ENCODE results near the gene NCAM1. TPM values are rescaled to one million over a fixed set of nuclear protein-coding genes. Genes with fewer than 3 reads are reported as not detected.

The NCAM1 gene
- total RNA-seq, 1 experiment from 2014 or later, result not detected

- intact Hi-C loops (cut with micrococcal nuclease), result no loop called here
- CTCF ChIA-PET, result no interaction called here
- Histone ChIP-seq H3F3A (ENCODE audit: low read length, unreplicated experiment) (no peaks in the 10 kb centered on the region), H3K4me3 (ENCODE audit: low read length) (no peak overlapping the region), H3K4me1 (ENCODE audit: insufficient read depth, low read length) (no peaks in the 10 kb centered on the region), H3K9me3 (ENCODE audit: low read length) (no peaks in the 10 kb centered on the region), H4K20me1 (ENCODE audit: low read length) (no peaks in the 10 kb centered on the region), H3K9ac (ENCODE audit: low read length) (no peak overlapping the region), H3K27me3 (ENCODE audit: low read length) (peaks cover 19% of the 10 kb centered on the region), H3K27ac (ENCODE audit: low read length) (no peak overlapping the region), H3K9me2 (replicated peaks; ENCODE audit: low read length) (no peaks in the 10 kb centered on the region), H3K36me3 (ENCODE audit: low read depth, low read length) (no peaks in the 10 kb centered on the region), H3K79me2 (ENCODE audit: low read length) (no peaks in the 10 kb centered on the region), H2AFZ (ENCODE audit: low read length) (no peak overlapping the region), H3K4me2 (ENCODE audit: low read length) (no peak overlapping the region)
- DNase-seq, result no peak
- POLR2A ChIA-PET (ENCODE audit: unreplicated experiment), result no interaction called here
- TF ChIP-seq EZH2phosphoT487 (IDR thresholded peaks at IDR 0.05; ENCODE audit: borderline replicate concordance, low read length) (no peak), EZH2 (IDR thresholded peaks at IDR 0.05; ENCODE audit: low read length, unreplicated experiment) (no peak)
- TF ChIP-seq, protein P1, sequence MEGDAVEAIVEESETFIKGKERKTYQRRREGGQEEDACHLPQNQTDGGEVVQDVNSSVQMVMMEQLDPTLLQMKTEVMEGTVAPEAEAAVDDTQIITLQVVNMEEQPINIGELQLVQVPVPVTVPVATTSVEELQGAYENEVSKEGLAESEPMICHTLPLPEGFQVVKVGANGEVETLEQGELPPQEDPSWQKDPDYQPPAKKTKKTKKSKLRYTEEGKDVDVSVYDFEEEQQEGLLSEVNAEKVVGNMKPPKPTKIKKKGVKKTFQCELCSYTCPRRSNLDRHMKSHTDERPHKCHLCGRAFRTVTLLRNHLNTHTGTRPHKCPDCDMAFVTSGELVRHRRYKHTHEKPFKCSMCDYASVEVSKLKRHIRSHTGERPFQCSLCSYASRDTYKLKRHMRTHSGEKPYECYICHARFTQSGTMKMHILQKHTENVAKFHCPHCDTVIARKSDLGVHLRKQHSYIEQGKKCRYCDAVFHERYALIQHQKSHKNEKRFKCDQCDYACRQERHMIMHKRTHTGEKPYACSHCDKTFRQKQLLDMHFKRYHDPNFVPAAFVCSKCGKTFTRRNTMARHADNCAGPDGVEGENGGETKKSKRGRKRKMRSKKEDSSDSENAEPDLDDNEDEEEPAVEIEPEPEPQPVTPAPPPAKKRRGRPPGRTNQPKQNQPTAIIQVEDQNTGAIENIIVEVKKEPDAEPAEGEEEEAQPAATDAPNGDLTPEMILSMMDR (conservative IDR thresholded peaks at IDR 0.05; ENCODE audit: low read depth, low read length), result no peak
- ATAC-seq, result no peak
- no TSS peak for BruUV-seq (replicated peaks)
Measured at GRCh38 chr11:112931703-112932102, 29.5 kb upstream of the NCAM1 start.

GRCh38 chr11:112932593-112932992 is 28.6 kb upstream of the NCAM1 start:
- no peak overlapping the region for H3K27ac ChIP-seq (ENCODE audit: low read length)
- H4K20me1 ChIP-seq (ENCODE audit: low read length), result no peaks in the 10 kb centered on the region
- H3K4me2 ChIP-seq (ENCODE audit: low read length), result no peak overlapping the region
- no peaks in the 10 kb centered on the region for H3K79me2 ChIP-seq (ENCODE audit: low read length)
- DNase-seq (no peak), ATAC-seq (no peak)
- intact Hi-C loops (cut with micrococcal nuclease), result no loop called here
- TF ChIP-seq, protein P1 (conservative IDR thresholded peaks at IDR 0.05; ENCODE audit: low read depth, low read length), result no peak
- no peak for TF ChIP-seq EZH2 (IDR thresholded peaks at IDR 0.05; ENCODE audit: low read length, unreplicated experiment)
- TF ChIP-seq EZH2phosphoT487 (IDR thresholded peaks at IDR 0.05; ENCODE audit: borderline replicate concordance, low read length), result no peak
- H3K4me1 ChIP-seq (ENCODE audit: insufficient read depth, low read length), result no peaks in the 10 kb centered on the region
- H3K27me3 ChIP-seq (ENCODE audit: low read length), result peaks cover 19% of the 10 kb centered on the region
- H3F3A ChIP-seq (ENCODE audit: low read length, unreplicated experiment), result no peaks in the 10 kb centered on the region
- no peaks in the 10 kb centered on the region for H3K36me3 ChIP-seq (ENCODE audit: low read depth, low read length)
- H3K9me3 ChIP-seq (ENCODE audit: low read length), result no peaks in the 10 kb centered on the region
- POLR2A ChIA-PET (ENCODE audit: unreplicated experiment), result no interaction called here
- H3K9ac ChIP-seq (ENCODE audit: low read length), result no peak overlapping the region
- CTCF ChIA-PET, result no interaction called here
- no peak overlapping the region for H2AFZ ChIP-seq (ENCODE audit: low read length)
- no peaks in the 10 kb centered on the region for H3K9me2 ChIP-seq (replicated peaks; ENCODE audit: low read length)
- no TSS peak for BruUV-seq (replicated peaks)
- H3K4me3 ChIP-seq (ENCODE audit: low read length), result no peak overlapping the region

DNA sequence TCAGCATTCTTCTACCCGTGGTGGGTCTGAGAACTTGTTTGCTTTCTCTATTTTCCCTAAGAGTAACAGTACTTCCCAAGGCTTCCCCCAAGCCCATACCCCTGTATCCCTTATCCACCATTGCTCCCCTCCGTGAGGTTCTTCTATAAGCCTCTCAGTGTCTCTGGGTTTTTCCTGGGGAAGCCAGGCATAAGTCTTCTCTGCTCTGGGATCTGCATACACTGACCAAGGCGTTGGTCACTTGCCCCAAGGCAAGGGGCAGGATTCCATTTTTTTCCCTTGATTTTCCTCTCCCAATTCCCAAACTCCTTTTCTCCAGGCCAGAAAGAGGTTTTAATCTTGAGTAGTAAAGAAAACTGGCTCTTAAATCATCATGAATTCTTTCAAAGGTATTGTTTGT is 27.2 kb upstream of the NCAM1 start:
- Histone ChIP-seq H3K9me2 (replicated peaks; ENCODE audit: low read length) (no peaks in the 10 kb centered on the region), H3K79me2 (ENCODE audit: low read length) (no peaks in the 10 kb centered on the region), H3K4me2 (ENCODE audit: low read length) (no peak overlapping the region), H3K9me3 (ENCODE audit: low read length) (no peaks in the 10 kb centered on the region), H3K4me1 (ENCODE audit: insufficient read depth, low read length) (no peaks in the 10 kb centered on the region), H4K20me1 (ENCODE audit: low read length) (no peaks in the 10 kb centered on the region), H3K4me3 (ENCODE audit: low read length) (no peak overlapping the region), H3K27me3 (ENCODE audit: low read length) (peaks cover 13% of the 10 kb centered on the region), H3K36me3 (ENCODE audit: low read depth, low read length) (no peaks in the 10 kb centered on the region), H3K27ac (ENCODE audit: low read length) (no peak overlapping the region), H3K9ac (ENCODE audit: low read length) (no peak overlapping the region), H3F3A (ENCODE audit: low read length, unreplicated experiment) (no peaks in the 10 kb centered on the region), H2AFZ (ENCODE audit: low read length) (no peak overlapping the region)
- intact Hi-C loops (cut with micrococcal nuclease), result no loop called here
- TF ChIP-seq, protein P1 (conservative IDR thresholded peaks at IDR 0.05; ENCODE audit: low read depth, low read length), result no peak
- TF ChIP-seq EZH2 (IDR thresholded peaks at IDR 0.05; ENCODE audit: low read length, unreplicated experiment) (no peak), EZH2phosphoT487 (IDR thresholded peaks at IDR 0.05; ENCODE audit: borderline replicate concordance, low read length) (no peak)
- ATAC-seq (no peak), DNase-seq (no peak)
- ChIA-PET POLR2A (ENCODE audit: unreplicated experiment) (no interaction called here), CTCF (no interaction called here)
- no TSS peak for BruUV-seq (replicated peaks)

Data from PC-3 (cell line).